SH-SY5Y (cell line): ENCODE results near the gene TFIP11.

ENCODE experiments used
- GATA2 ChIP-seq: IDR thresholded peaks from 2 replicates; pipeline ENCODE4 v1.6.1; 2011; ENCODE audit warnings: mild to moderate bottlenecking, low read depth, low read length
- GATA3 ChIP-seq: IDR thresholded peaks from 2 replicates; pipeline ENCODE4 v1.6.1; 2011; ENCODE audit warnings: low read depth, mild to moderate bottlenecking, low read length, moderate library complexity

GRCh38 chr22:26517429-26517828 lies 5.2 kb upstream of the TFIP11 start:
- TF ChIP-seq GATA3 (no peak), GATA2 (no peak)
